Measurements from ENCODE around the gene ZBTB39. TPM values are rescaled to one million over a fixed set of nuclear protein-coding genes. Genes with fewer than 3 reads are reported as not detected.

ZBTB39 gene
- total RNA-seq, 1 donor from 2014 or later, result 23.5 TPM

GRCh38 chr12:56995201-56995929, 11.0 kb downstream of the ZBTB39 start:
- Mint-ChIP-seq H3K27me3 (ENCODE audit: unreplicated experiment) (peaks cover 3% of the 10 kb centered on the region), H3K27ac (ENCODE audit: unreplicated experiment) (no peak overlapping the region), H3K36me3 (ENCODE audit: unreplicated experiment) (peaks cover 10% of the 10 kb centered on the region), H3K4me1 (ENCODE audit: low read depth, unreplicated experiment) (peaks cover 31% of the 10 kb centered on the region), H3K4me3 (ENCODE audit: unreplicated experiment) (no peak overlapping the region), H3K9me3 (ENCODE audit: unreplicated experiment) (peaks cover 4% of the 10 kb centered on the region)
- DNase-seq, result no peak
- TF ChIP-seq, protein P1, sequence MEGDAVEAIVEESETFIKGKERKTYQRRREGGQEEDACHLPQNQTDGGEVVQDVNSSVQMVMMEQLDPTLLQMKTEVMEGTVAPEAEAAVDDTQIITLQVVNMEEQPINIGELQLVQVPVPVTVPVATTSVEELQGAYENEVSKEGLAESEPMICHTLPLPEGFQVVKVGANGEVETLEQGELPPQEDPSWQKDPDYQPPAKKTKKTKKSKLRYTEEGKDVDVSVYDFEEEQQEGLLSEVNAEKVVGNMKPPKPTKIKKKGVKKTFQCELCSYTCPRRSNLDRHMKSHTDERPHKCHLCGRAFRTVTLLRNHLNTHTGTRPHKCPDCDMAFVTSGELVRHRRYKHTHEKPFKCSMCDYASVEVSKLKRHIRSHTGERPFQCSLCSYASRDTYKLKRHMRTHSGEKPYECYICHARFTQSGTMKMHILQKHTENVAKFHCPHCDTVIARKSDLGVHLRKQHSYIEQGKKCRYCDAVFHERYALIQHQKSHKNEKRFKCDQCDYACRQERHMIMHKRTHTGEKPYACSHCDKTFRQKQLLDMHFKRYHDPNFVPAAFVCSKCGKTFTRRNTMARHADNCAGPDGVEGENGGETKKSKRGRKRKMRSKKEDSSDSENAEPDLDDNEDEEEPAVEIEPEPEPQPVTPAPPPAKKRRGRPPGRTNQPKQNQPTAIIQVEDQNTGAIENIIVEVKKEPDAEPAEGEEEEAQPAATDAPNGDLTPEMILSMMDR (IDR thresholded peaks at IDR 0.05; ENCODE audit: partially characterized antibody, unreplicated experiment), result no peak

- H3K4me3 Mint-ChIP-seq (ENCODE audit: unreplicated experiment), result no peak overlapping the region
- H3K27me3 Mint-ChIP-seq (ENCODE audit: unreplicated experiment), result peaks cover 3% of the 10 kb centered on the region
- peaks cover 25% of the 10 kb centered on the region for H3K4me1 Mint-ChIP-seq (ENCODE audit: low read depth, unreplicated experiment)
- TF ChIP-seq, protein P1 (IDR thresholded peaks at IDR 0.05; ENCODE audit: partially characterized antibody, unreplicated experiment), result no peak
- peaks cover 5% of the 10 kb centered on the region for H3K9me3 Mint-ChIP-seq (ENCODE audit: unreplicated experiment)
- no peak overlapping the region for H3K27ac Mint-ChIP-seq (ENCODE audit: unreplicated experiment)
- no peak for DNase-seq
- H3K36me3 Mint-ChIP-seq (ENCODE audit: unreplicated experiment), result peaks cover 10% of the 10 kb centered on the region
Measured at GRCh38 chr12:56994231-56994746, 12.1 kb downstream of the ZBTB39 start.

GRCh38 chr12:56993346-56993745, 13.0 kb downstream of the ZBTB39 start:
- no peak for DNase-seq
- Mint-ChIP-seq H3K9me3 (ENCODE audit: unreplicated experiment) (peaks cover 5% of the 10 kb centered on the region), H3K36me3 (ENCODE audit: unreplicated experiment) (peaks cover 9% of the 10 kb centered on the region), H3K27me3 (ENCODE audit: unreplicated experiment) (peaks cover 3% of the 10 kb centered on the region), H3K27ac (ENCODE audit: unreplicated experiment) (no peak overlapping the region), H3K4me1 (ENCODE audit: low read depth, unreplicated experiment) (peaks cover 18% of the 10 kb centered on the region), H3K4me3 (ENCODE audit: unreplicated experiment) (peak overlapping the region; percentile 64)
- TF ChIP-seq, protein P1 (IDR thresholded peaks at IDR 0.05; ENCODE audit: partially characterized antibody, unreplicated experiment), result no peak

DNA sequence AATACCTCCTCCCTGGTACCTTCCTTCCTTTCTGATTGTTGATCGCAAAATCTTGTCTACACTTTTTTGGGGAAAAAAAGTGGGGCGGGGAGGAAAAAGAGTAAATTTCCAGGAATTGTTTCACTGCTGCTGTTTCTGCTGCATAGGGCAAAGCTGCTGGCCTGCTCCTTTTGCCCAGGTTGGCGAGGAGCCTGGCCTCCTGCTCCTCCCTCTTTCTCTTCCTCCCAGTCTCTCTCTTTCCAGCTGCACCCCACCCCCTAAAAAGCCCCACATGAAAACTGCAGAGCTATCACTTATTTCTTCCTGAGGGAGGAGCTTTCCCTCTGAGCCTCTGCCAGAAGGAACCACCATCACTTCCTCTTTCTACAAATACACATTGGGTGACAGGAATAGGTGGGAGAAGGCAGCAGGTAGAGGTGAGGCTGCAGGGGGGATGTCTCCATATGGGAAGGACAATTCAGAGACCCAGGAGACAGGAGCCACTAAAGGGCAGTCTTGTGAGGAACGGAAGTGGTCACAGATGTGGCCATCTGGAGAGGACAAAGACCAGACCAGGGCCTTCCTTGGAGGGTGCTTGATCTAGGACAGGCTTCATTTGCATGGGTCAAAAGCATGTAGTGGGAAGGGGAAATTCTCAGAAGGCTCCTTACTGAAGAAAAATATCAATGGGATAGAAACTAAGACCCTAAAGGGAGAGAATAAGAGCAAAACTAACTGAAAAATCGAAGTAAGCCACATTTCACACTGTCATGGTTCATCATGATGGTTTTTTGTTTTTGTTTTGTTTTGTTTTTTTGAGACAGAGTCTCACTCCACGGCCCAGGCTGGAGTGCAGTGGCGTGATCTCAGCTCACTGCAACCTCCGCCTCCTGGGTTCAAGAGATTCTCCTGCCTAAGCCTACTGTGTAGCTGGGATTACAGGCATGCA, 14.8 kb downstream of the ZBTB39 start:
- H3K27me3 Mint-ChIP-seq (ENCODE audit: unreplicated experiment), result peaks cover 5% of the 10 kb centered on the region
- TF ChIP-seq, protein P1 (IDR thresholded peaks at IDR 0.05; ENCODE audit: partially characterized antibody, unreplicated experiment), result no peak
- H3K4me1 Mint-ChIP-seq (ENCODE audit: low read depth, unreplicated experiment), result peaks cover 4% of the 10 kb centered on the region
- peaks cover 5% of the 10 kb centered on the region for H3K9me3 Mint-ChIP-seq (ENCODE audit: unreplicated experiment)
- peaks cover 7% of the 10 kb centered on the region for H3K36me3 Mint-ChIP-seq (ENCODE audit: unreplicated experiment)
- H3K4me3 Mint-ChIP-seq (ENCODE audit: unreplicated experiment), result no peak overlapping the region
- no peak overlapping the region for H3K27ac Mint-ChIP-seq (ENCODE audit: unreplicated experiment)
- no peak for DNase-seq
